Ishikawa (cell line): ENCODE results near the gene FOXD1.

Experiments
- CEBPB ChIP-seq: IDR thresholded peaks from 2 replicates; pipeline ENCODE4 v1.6.1; 2012
- EGR1 ChIP-seq: IDR thresholded peaks from 2 replicates; pipeline ENCODE4 v1.6.1; 2012
- EP300 ChIP-seq: IDR thresholded peaks from 2 replicates; pipeline ENCODE4 v1.6.1; 2012; ENCODE audit warnings: borderline replicate concordance
- FOXM1 ChIP-seq: IDR thresholded peaks from 2 replicates; pipeline ENCODE4 v1.6.1; 2012; ENCODE audit warnings: low read depth, borderline replicate concordance
- NFIC ChIP-seq: IDR thresholded peaks from 2 replicates; pipeline ENCODE4 v1.6.1; 2012
- RAD21 ChIP-seq: IDR thresholded peaks from 2 replicates; pipeline ENCODE4 v1.6.1; 2012; ENCODE audit warnings: low read depth
- TAF1 ChIP-seq: IDR thresholded peaks from 2 replicates; pipeline ENCODE4 v1.6.1; 2012; ENCODE audit warnings: low read depth, mild to moderate bottlenecking
- TCF12 ChIP-seq: IDR thresholded peaks from 2 replicates; pipeline ENCODE4 v1.6.1; 2012; ENCODE audit warnings: low read depth
- TEAD4 ChIP-seq: IDR thresholded peaks from 2 replicates; pipeline ENCODE4 v1.6.1; 2012
- YY1 ChIP-seq: IDR thresholded peaks from 2 replicates; pipeline ENCODE4 v1.6.1; 2012; ENCODE audit warnings: low read depth
- ZBTB7A ChIP-seq: IDR thresholded peaks from 2 replicates; pipeline ENCODE4 v1.6.1; 2012; ENCODE audit warnings: low read depth
- TF ChIP-seq, protein P1 (sequence below): IDR thresholded peaks from 2 replicates; pipeline ENCODE4 v1.6.1; 2012
- TF ChIP-seq, protein P2 (sequence below): IDR thresholded peaks from 2 replicates; pipeline ENCODE4 v1.6.1; 2012
- TF ChIP-seq, protein P3 (sequence below): IDR thresholded peaks from 2 replicates; pipeline ENCODE4 v1.6.1; 2012; ENCODE audit warnings: low read depth, mild to moderate bottlenecking

- TF ChIP-seq TAF1 (no peak), ZBTB7A (no peak), EP300 (no peak), NFIC (no peak), TCF12 (no peak), CEBPB (no peak), RAD21 (peak; percentile 62), FOXM1 (no peak), YY1 (no peak), EGR1 (no peak), TEAD4 (no peak)
- TF ChIP-seq, protein P1, sequence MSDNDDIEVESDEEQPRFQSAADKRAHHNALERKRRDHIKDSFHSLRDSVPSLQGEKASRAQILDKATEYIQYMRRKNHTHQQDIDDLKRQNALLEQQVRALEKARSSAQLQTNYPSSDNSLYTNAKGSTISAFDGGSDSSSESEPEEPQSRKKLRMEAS: no peak
- TF ChIP-seq, protein P2, sequence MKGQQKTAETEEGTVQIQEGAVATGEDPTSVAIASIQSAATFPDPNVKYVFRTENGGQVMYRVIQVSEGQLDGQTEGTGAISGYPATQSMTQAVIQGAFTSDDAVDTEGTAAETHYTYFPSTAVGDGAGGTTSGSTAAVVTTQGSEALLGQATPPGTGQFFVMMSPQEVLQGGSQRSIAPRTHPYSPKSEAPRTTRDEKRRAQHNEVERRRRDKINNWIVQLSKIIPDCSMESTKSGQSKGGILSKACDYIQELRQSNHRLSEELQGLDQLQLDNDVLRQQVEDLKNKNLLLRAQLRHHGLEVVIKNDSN: peak; percentile 45; the same call in 1 of the 2 replicates
- TF ChIP-seq, protein P3, sequence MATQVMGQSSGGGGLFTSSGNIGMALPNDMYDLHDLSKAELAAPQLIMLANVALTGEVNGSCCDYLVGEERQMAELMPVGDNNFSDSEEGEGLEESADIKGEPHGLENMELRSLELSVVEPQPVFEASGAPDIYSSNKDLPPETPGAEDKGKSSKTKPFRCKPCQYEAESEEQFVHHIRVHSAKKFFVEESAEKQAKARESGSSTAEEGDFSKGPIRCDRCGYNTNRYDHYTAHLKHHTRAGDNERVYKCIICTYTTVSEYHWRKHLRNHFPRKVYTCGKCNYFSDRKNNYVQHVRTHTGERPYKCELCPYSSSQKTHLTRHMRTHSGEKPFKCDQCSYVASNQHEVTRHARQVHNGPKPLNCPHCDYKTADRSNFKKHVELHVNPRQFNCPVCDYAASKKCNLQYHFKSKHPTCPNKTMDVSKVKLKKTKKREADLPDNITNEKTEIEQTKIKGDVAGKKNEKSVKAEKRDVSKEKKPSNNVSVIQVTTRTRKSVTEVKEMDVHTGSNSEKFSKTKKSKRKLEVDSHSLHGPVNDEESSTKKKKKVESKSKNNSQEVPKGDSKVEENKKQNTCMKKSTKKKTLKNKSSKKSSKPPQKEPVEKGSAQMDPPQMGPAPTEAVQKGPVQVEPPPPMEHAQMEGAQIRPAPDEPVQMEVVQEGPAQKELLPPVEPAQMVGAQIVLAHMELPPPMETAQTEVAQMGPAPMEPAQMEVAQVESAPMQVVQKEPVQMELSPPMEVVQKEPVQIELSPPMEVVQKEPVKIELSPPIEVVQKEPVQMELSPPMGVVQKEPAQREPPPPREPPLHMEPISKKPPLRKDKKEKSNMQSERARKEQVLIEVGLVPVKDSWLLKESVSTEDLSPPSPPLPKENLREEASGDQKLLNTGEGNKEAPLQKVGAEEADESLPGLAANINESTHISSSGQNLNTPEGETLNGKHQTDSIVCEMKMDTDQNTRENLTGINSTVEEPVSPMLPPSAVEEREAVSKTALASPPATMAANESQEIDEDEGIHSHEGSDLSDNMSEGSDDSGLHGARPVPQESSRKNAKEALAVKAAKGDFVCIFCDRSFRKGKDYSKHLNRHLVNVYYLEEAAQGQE: no peak
Measured at GRCh38 chr5:73454379-73455036, 5.9 kb upstream of the FOXD1 start.
